ENCODE measurements around the gene SCYL1.

DNA sequence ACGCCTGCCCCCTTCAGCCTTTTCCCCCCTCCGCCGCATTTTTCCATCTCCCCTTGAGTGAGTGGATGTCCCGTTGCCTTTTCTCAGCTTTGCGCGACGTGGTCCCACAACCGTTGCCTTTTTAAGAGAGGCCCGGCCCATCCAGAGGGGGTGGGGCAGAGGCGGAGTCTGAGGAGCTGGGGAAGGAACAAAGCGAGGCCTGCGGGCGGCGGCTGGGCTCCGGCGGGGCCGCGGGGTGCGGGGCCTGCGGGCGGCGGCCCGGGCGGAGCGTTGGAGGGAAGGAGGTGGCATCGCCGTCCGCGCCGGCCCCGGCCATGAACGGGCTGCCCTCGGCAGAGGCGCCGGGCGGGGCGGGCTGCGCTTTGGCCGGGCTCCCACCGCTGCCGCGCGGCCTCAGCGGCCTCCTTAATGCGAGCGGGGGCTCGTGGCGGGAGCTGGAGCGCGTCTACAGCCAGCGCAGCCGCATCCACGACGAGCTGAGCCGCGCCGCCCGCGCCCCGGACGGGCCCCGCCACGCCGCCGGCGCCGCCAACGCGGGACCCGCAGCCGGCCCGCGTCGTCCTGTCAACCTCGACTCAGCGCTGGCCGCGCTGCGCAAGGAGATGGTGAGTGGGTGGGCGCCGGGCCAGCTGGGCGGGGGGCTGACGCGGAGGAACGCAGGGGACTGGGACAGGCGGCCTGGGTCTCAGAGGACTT, 47.6 kb downstream of the SCYL1 start, which contains the start of gene FAM89B:
- TF ChIP-seq, protein P1, sequence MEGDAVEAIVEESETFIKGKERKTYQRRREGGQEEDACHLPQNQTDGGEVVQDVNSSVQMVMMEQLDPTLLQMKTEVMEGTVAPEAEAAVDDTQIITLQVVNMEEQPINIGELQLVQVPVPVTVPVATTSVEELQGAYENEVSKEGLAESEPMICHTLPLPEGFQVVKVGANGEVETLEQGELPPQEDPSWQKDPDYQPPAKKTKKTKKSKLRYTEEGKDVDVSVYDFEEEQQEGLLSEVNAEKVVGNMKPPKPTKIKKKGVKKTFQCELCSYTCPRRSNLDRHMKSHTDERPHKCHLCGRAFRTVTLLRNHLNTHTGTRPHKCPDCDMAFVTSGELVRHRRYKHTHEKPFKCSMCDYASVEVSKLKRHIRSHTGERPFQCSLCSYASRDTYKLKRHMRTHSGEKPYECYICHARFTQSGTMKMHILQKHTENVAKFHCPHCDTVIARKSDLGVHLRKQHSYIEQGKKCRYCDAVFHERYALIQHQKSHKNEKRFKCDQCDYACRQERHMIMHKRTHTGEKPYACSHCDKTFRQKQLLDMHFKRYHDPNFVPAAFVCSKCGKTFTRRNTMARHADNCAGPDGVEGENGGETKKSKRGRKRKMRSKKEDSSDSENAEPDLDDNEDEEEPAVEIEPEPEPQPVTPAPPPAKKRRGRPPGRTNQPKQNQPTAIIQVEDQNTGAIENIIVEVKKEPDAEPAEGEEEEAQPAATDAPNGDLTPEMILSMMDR (IDR thresholded peaks at IDR 0.05; ENCODE audit: low read depth, low read length): no peak
- peak; percentile 49 for TF ChIP-seq MYC (IDR thresholded peaks at IDR 0.05; ENCODE audit: low read depth, low read length)

Measured in NB4 (cell line).